HG03135 (cell line): Measurements from ENCODE around the gene IFNA16.
A peak's percentile ranks its signal among the peaks of the same experiment; 100 is the strongest.
"Not testable (repeated sequence)": the region's sequence is repeated elsewhere in the genome, so short reads cannot be mapped to it uniquely, and the experiment has no call there.

Experiments
- ATAC-seq: cut with Tn5 transposase; IDR thresholded peaks from one replicate; pipeline ENCODE4 v1.9.1; 2021; ENCODE audit warnings: mild to moderate bottlenecking, moderate library complexity; ENCODE audit not compliant: unreplicated experiment

The IFNA16 gene

GRCh38 chr9:21202105-21202504 is 15.0 kb downstream of the IFNA16 start, which contains the start of gene IFNA7:
TSS of gene IFNA7 (minus strand) at chr9:21202205. CDS start at chr9:21202165, 40 bp downstream.
- not testable (repeated sequence) for ATAC-seq

DNA sequence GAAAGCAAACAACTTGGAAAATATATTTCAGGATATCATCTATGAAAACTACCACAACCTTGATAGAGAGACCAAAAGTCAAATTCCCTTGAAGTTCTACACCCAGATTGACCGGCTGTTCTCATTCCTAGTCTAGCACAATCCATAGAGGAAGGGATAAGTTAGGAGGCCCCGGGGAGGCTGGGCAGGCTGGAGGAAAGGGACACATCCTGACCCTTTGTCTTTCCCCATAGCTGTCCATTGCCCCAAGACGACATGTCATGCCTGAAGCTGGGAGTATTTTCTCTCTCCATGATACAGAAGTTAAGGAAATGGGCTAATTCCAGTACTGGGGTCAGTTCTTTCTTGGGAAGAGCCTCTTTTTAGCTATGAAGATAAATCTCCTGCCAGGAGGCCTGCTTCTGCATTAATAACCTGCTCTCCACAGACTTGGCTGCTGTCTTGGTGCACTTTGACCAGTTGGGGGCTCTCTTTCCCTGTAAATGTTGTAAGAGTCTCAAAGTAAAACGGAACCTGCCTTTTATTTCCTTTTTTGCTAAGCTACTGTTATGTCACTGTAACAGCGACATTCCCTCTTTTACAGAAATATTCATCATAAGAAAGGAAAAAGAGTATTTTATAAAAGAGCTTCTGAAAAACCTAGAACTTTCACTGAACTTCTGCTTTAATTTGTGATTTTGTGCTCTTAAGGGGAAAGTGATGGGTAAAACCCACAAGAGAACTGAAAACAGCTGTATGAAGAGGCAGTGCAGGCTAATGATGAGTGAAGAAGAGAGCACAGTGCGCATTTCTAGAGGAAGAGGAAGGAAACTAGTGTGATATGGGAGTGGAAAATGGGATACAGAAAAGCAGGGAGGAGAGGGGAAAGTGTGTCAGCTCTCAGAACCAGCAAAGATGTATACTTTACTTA is 22.0 kb downstream of the IFNA16 start:
- ATAC-seq = peak; percentile 91

GRCh38 chr9:21187487-21187886 is 29.6 kb downstream of the IFNA16 start, which contains the start of gene IFNA4:
TSS of gene IFNA4 (minus strand) at chr9:21187587. CDS start at chr9:21187531, 56 bp downstream.
- not testable (repeated sequence) for ATAC-seq

DNA sequence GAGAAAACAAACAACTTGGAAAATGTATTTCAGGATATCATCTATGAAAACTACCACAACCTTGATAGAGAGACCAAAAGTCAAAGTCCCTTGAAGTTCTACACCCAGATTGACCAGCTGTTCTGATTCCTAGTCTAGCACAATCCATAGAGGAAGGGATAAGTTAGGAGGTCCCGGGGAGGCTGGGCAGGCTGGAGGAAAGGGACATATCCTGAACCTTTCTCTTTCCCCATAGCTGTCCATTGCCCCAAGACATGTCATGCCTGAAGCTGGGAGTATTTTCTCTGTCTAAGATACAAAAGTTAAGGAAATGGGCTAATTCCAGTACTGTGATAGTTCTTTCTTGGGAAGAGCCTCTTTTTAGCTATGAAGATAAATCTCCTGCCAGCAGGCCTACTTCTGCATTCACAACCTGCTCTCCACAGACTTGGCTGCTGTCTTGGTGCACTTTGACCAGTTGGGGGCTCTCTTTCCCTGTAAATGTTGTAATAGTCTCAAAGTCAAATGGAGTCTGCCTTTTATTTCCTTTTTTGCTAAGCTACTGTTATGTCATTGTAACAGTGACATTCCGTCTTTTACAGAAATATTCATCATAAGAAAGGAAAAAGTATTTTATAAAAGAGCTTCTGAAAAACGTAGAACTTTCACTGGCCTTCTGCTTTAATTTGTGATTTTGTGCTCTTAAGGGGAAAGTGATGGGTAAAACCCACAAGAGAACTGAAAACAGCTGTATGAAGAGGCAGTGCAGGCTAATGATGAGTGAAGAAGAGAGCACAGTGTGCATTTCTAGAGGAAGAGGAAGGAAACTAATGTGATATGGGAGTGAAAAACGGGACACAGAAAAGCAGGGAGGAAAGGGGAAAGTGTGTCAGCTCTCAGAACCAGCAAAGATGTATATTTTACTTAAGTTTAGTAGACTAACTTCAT is 34.0 kb downstream of the IFNA16 start:
- ATAC-seq = peak; percentile 92

- ATAC-seq = no peak
Observed at GRCh38 chr9:21174671-21175070, 42.4 kb downstream of the IFNA16 start.

GRCh38 chr9:21172156-21172555 is 45.0 kb downstream of the IFNA16 start:
- no peak for ATAC-seq

DNA sequence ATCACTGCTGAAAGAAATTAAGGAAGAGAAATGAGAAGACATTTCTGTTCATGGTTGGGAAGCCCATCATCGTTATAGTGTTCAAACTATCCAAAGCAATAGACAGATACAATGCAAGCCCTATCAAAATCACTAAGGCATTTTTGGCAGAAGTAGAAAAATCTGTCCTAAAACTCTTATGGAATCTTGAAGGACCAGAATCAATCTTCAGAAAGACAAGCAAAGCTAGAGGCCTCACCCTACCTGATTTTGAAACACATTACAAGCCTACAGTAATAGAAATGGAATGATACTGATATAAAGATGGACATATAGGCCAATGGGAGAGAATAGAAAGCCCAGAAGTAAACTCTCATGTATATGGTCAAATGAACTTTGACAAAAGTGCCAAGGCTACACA is 45.8 kb downstream of the IFNA16 start:
- ATAC-seq = no peak

- not testable (repeated sequence) for ATAC-seq
Observed at GRCh38 chr9:21166560-21166959, 50.6 kb downstream of the IFNA16 start, which contains the start of gene IFNA21. TSS of gene IFNA21 (minus strand) at chr9:21166660. CDS start at chr9:21166612, 48 bp downstream.
